Activated naive CD8-positive, alpha-beta T cell treated with anti-CD3 and anti-CD28 coated beads, Interleukin-2, amount 10 ng/mL, durations not matched to agents 7 days and 5 days (primary cell): ENCODE data around the gene SDC3. TPM values are rescaled to one million over a fixed set of nuclear protein-coding genes. Genes with fewer than 3 reads are reported as not detected.

Experiments
- ATAC-seq: fragments of 150-1000 bp; cut with Tn5 transposase; one replicate; pipeline ENCODE4 v1.10.0; 2021; ENCODE audit warnings: low read depth, moderate library complexity
- POLR2A ChIA-PET: fragments of 350-600 bp; sonication (Branson Sonifier 250); formaldehyde crosslinking; loops from one replicate; lab custom pipeline; 2021; ENCODE audit warnings: antibody characterized with exemption; lab: Charles Lee
- DNase-seq: peaks from one replicate; pipeline ENCODE4 v3.0.0; 2021
- H3K27ac Mint-ChIP-seq: one replicate; pipeline ENCODE4 v1.8.0; 2022; ENCODE audit warnings: mild to moderate bottlenecking, mixed read lengths
- H3K27me3 Mint-ChIP-seq: one replicate; pipeline ENCODE4 v1.8.0; 2022; ENCODE audit warnings: mild to moderate bottlenecking, moderate library complexity, mixed read lengths
- H3K36me3 Mint-ChIP-seq: one replicate; pipeline ENCODE4 v1.8.0; 2021; ENCODE audit warnings: mild to moderate bottlenecking, mixed read lengths
- H3K4me1 Mint-ChIP-seq: one replicate; pipeline ENCODE4 v1.8.0; 2021; ENCODE audit warnings: mixed read lengths
- H3K4me3 Mint-ChIP-seq: one replicate; pipeline ENCODE4 v1.8.0; 2022; ENCODE audit warnings: mild to moderate bottlenecking, moderate library complexity, mixed read lengths
- H3K9me3 Mint-ChIP-seq: one replicate; pipeline ENCODE4 v1.8.0; 2021; ENCODE audit warnings: mixed read lengths
- total RNA-seq, 2 experiments: library from RNA; stranded (reverse); gene quantifications; one replicate each; pipeline ENCODE4 v1.2.3, GENCODE V29; 2021

SDC3 gene
- total RNA-seq, 2 experiments from 2014 or later: 0.51 to 0.55 TPM

DNA sequence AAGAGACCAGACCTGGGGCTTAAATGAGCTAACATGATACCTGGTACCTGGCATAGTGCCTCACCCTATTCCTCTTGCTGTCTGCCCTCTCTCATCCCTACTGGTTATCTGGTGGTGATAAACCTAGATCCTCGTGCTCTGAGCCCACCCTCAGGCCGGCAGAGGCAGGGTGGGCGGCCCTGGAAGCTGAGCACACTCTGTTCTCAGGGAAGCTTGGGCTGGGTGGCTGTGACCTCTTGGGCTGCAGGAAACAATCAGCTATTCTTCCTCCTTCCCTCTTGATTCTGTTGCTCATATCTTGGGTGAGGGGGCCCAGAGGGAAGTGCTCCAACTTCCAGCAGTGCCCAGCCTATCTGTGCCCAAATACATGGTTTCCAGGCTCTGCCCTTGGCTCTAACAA, 42.0 kb downstream of the SDC3 start:
- Mint-ChIP-seq H3K4me3 (no peak overlapping the region), H3K4me1 (no peaks in the 10 kb centered on the region), H3K27me3 (peaks cover 39% of the 10 kb centered on the region), H3K9me3 (no peaks in the 10 kb centered on the region), H3K27ac (no peak overlapping the region), H3K36me3 (no peaks in the 10 kb centered on the region)
- POLR2A ChIA-PET: no interaction called here
- DNase-seq: no peak
- no peak for ATAC-seq

DNA sequence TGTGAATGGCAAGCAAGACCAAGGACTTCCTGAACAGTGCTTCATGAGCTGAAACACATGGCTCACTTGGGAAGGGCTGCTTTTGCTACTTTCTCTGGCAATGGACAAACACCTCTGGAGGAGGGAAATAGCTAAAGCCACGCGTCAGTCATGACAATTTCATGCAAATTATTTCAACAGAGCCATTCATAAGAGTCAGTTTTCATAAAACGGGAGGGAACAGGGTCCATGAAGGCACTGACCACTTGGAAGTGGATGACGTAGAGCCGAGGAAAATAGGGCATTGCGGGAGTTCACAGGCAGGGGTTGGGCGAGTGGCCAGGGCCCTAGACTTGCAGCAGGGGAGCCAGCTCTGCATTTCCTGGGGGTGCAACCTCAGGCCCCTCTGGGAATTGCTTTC, 43.9 kb downstream of the SDC3 start:
- Mint-ChIP-seq H3K4me1 (no peaks in the 10 kb centered on the region), H3K9me3 (no peaks in the 10 kb centered on the region), H3K4me3 (no peak overlapping the region), H3K27me3 (peaks cover 48% of the 10 kb centered on the region), H3K27ac (no peak overlapping the region), H3K36me3 (no peaks in the 10 kb centered on the region)
- DNase-seq (no peak), ATAC-seq (no peak)
- POLR2A ChIA-PET: no interaction called here

DNA sequence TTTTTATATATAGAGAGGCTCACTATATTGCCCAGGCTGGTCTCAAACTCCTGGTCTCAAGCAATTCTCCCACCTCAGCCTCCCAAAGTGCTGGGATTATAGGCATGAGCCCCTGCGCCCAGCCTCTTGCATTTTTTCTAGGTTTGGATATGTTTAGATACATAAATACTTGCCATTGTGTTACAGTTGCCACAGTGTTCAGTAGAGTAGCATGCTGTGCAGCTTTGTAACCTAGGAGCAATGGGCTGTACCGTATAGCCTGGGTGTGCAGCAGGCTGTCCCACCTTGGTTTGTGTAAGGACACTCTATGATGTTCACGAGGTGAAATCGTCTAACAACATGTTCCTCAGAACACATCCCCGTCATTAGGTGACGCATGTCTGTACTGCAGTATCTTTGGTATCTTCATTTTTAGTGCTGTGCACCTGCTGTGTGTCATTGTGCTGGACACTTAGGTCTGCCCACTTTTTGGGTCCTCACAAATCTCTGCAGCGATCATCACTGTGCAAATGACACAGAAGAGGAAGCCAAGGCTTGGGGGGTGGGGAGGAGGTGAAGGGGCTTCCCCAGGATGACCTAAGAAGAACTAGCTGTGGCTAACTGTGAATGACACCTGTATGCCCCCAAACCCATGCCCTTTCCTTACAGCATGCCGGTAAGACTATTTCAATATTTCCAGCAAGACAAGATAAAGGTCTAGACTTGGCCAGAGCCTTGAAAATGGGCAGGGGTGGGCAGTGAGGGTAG, 44.5 kb downstream of the SDC3 start:
- POLR2A ChIA-PET: no interaction called here
- Mint-ChIP-seq H3K9me3 (no peaks in the 10 kb centered on the region), H3K36me3 (no peaks in the 10 kb centered on the region), H3K27ac (no peak overlapping the region), H3K4me3 (no peak overlapping the region), H3K4me1 (peaks cover 1% of the 10 kb centered on the region), H3K27me3 (peaks cover 52% of the 10 kb centered on the region)
- ATAC-seq: no peak
- DNase-seq: no peak

DNA sequence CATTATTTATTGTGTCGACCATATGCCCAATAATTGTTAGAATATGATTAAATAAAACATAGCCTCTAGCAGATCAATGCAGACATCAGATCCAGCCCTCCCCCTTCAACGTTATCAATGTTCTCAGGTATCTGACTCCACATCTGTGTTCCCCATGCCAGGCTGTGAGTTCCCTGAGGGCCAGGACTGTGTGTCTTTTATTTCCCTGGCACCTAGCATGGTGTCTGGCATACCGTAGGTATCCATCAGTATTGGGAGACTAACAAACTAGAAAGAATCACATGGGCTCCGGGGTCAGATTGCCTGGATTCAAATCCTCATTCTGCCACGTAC, 48.3 kb downstream of the SDC3 start:
- POLR2A ChIA-PET: no interaction called here
- Mint-ChIP-seq H3K27me3 (peaks cover 50% of the 10 kb centered on the region), H3K27ac (no peak overlapping the region)

DNA sequence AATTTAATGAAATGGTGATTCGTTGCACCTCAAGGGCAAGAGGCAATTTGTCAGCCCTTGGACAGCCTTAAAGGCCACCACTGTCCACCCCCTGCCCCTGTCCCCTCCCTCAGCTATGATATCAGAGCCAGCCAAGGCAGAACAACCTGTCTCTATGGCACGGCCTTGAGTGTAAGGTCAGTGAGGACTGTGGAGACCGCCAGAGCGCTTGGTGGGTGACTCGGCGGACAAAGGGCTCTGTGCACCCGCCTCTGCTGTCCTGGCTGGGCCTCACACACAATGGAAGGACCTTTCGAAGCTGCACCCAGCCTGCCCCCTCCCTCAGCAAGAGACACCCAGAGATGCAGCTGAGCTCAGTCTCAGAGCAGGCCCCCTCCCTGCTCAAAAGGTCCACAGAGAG, 50.6 kb downstream of the SDC3 start:
- no peak for ATAC-seq
- H3K27ac Mint-ChIP-seq: no peak overlapping the region
- no peaks in the 10 kb centered on the region for H3K36me3 Mint-ChIP-seq
- POLR2A ChIA-PET: no interaction called here
- no peak for DNase-seq
- H3K9me3 Mint-ChIP-seq: no peaks in the 10 kb centered on the region
- no peak overlapping the region for H3K4me3 Mint-ChIP-seq
- peaks cover 3% of the 10 kb centered on the region for H3K4me1 Mint-ChIP-seq
- peaks cover 36% of the 10 kb centered on the region for H3K27me3 Mint-ChIP-seq

More for the DNA sequence above, 48.3 kb downstream of the SDC3 start:
- DNase-seq: no peak
- peaks cover 1% of the 10 kb centered on the region for H3K4me1 Mint-ChIP-seq
- no peaks in the 10 kb centered on the region for H3K9me3 Mint-ChIP-seq
- no peak overlapping the region for H3K4me3 Mint-ChIP-seq
- no peak for ATAC-seq
- no peaks in the 10 kb centered on the region for H3K36me3 Mint-ChIP-seq

DNA sequence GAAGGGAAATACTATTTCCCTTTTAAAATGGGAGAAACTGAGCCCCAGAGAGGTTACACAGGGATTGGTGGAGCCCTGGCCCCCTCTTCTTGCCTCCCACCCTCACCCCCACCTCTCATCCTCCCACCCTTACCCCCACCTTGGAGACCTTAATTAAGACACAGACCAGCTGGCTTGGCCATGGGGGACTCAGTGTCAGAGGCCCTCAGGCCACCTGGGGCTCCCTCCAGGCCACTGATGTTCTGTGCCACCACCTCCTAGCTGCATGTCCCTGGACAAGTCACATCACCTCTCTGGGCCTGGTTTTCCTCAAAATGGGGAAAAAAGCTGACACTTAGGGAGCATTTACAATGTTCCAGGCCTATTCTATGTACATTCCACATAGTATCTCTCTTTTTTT, 51.5 kb downstream of the SDC3 start:
- no peak for ATAC-seq
- H3K27ac Mint-ChIP-seq: no peak overlapping the region
- H3K9me3 Mint-ChIP-seq: no peaks in the 10 kb centered on the region

DNA sequence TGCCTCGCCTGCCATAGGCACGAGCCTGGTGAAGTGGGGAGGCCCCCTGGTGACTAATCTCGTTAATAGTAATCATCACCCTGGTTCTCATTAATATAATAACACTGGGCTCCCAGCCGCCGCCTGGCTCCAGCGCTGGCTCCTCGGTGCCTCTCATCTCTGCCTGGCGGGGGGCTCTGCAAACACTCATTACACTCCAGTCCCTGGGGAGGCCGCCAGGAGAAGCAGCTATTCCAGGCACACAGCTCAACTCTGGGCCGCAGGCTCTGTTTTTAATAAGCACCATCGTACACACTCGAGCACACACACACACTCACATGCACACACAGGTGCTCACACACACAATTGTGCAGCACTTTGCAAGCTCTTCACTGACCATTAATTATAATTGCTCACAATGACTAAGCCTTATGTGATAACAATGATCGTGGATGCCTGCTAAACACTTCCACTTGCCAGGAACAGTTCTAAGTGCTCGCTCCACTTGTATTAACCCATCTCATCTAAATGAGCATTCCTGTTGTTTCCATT, 52.2 kb downstream of the SDC3 start:
- no peaks in the 10 kb centered on the region for H3K9me3 Mint-ChIP-seq
- H3K27ac Mint-ChIP-seq: no peak overlapping the region
- H3K4me1 Mint-ChIP-seq: peaks cover 3% of the 10 kb centered on the region
- POLR2A ChIA-PET: no interaction called here
- ATAC-seq: no peak
- DNase-seq: no peak
- H3K27me3 Mint-ChIP-seq: peaks cover 37% of the 10 kb centered on the region
- H3K36me3 Mint-ChIP-seq: no peaks in the 10 kb centered on the region
- no peak overlapping the region for H3K4me3 Mint-ChIP-seq

More for the DNA sequence above, 51.5 kb downstream of the SDC3 start:
- H3K27me3 Mint-ChIP-seq: peaks cover 34% of the 10 kb centered on the region
- no peaks in the 10 kb centered on the region for H3K36me3 Mint-ChIP-seq
- peaks cover 3% of the 10 kb centered on the region for H3K4me1 Mint-ChIP-seq
- no peak for DNase-seq
- no peak overlapping the region for H3K4me3 Mint-ChIP-seq
- POLR2A ChIA-PET: no interaction called here

DNA sequence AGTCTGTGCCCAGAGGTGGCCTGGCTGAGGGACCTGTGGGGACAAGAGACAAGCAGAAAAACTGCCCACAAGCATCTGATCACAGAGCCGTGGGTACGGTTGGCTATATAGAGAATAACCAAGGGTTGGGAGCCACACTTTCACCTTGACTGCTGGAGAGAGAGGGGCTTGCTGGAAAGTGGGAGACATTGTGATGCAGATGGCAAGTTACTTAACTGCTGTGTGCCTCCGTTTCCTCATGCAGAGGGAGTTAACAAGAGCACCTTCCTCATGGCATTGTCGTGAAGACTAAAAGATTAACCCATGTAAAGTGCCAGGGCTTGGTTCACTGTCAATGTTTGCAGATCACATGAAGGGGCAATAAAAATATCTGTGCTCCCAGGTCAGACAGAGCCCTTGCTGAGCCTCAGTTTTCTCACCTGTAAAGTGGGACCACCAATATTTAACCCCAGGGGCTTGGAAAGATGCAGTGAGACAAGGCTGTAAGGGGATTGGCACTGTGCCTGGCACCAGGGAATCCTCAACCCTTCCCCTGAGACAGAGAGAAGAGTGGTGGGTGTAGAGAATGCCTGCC, 52.8 kb downstream of the SDC3 start:
- H3K4me1 Mint-ChIP-seq: peaks cover 3% of the 10 kb centered on the region
- POLR2A ChIA-PET: no interaction called here
- no peak overlapping the region for H3K27ac Mint-ChIP-seq
- ATAC-seq (no peak), DNase-seq (no peak)
- H3K4me3 Mint-ChIP-seq: no peak overlapping the region
- no peaks in the 10 kb centered on the region for H3K9me3 Mint-ChIP-seq
- no peaks in the 10 kb centered on the region for H3K36me3 Mint-ChIP-seq
- H3K27me3 Mint-ChIP-seq: peaks cover 31% of the 10 kb centered on the region

DNA sequence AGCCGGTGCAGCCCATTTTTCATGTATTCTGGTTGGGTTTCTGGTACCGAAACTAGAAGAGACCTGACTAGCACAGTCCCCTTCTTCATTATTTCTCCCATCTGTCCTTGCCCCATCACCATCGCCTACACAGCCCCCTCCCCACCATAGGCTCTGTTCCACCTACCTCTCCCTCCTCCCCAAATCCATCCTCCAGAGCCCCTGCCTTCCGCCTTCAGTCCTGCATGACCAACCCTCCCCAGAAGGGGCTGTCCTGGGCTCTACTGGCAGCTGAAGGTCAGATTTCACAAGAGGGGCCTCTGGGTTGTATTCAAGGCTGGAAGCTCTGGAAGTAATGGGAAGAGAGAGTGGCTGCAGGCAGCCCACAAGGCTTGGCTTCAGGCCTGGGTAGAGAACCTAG, 55.2 kb downstream of the SDC3 start:
- Mint-ChIP-seq H3K36me3 (no peaks in the 10 kb centered on the region), H3K27me3 (peaks cover 36% of the 10 kb centered on the region), H3K27ac (no peak overlapping the region), H3K9me3 (no peaks in the 10 kb centered on the region), H3K4me1 (peaks cover 1% of the 10 kb centered on the region), H3K4me3 (no peak overlapping the region)
- ATAC-seq (no peak), DNase-seq (no peak)
- POLR2A ChIA-PET: no interaction called here

DNA sequence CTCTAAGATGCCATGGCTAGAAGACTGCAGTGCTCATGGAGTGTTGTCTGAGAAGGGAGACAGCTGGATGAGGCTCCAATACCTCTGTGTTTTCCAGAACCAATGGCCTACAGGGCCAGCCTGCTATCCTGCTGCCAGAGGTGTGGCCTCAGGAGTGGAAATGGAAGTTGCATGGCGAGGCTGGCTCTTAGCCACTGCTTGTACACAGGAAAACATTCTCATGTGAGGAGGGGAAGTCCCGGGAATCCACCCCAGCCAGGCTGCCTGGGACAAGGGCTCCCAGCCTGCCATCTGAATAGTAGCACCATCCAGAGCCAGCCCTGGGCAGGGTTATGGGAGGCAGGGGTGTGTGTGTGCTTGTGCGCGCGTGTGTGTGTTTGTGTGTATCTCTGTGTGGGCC, 56.5 kb downstream of the SDC3 start:
- DNase-seq: no peak
- Mint-ChIP-seq H3K36me3 (no peaks in the 10 kb centered on the region), H3K4me1 (peaks cover 1% of the 10 kb centered on the region), H3K27ac (no peak overlapping the region), H3K9me3 (no peaks in the 10 kb centered on the region), H3K27me3 (peaks cover 41% of the 10 kb centered on the region), H3K4me3 (no peak overlapping the region)
- no peak for ATAC-seq
- POLR2A ChIA-PET: interaction anchor here (0.7 kb wide), 1 partner anchor 33 kb away, joined by 4 read pairs; no protein-coding TSS in a partner anchor

DNA sequence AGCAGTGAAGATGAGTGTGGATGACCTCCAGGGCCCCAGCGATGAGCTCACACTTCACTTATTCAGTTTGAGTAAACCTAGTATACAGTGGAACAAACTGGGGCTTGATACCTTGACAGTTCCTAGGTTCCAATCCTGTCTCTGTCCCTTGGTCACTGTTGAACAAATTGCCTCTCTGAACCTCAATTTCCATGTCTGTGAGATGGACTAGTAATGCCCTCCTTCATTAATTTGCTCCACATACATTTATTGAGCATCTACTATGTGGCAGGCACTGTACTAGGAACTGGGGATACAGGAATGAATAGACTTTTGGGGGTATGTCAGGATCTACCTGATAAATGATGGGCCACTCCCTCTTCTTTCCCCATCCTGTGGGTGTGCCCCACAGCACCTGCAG, 57.3 kb downstream of the SDC3 start:
- Mint-ChIP-seq H3K36me3 (no peaks in the 10 kb centered on the region), H3K27ac (no peak overlapping the region), H3K4me3 (no peak overlapping the region), H3K9me3 (no peaks in the 10 kb centered on the region), H3K27me3 (peaks cover 43% of the 10 kb centered on the region), H3K4me1 (peaks cover 1% of the 10 kb centered on the region)
- ATAC-seq: no peak
- POLR2A ChIA-PET: interaction anchor here (0.7 kb wide), 1 partner anchor 33 kb away, joined by 4 read pairs; no protein-coding TSS in a partner anchor
- DNase-seq: no peak

DNA sequence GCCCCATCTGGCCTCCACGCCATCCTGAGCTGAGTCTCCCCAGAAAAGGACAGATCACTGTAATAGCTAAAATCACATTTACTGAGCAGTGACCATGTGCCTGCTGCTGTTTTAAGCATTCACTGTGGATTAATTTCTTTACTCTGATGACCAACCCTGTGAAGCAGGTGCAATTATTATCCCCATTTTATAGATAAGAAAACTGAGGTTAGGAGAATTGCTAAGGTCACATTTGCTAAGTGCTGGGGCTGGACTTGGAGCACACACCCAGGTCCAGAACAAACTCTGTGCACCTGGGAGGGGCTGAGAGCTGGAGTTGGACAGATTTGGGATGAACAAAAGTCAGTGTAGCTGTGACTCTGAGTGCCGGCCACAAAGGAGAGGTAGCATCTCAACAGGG, 58.0 kb downstream of the SDC3 start:
- Mint-ChIP-seq H3K4me3 (no peak overlapping the region), H3K27ac (no peak overlapping the region), H3K27me3 (peaks cover 44% of the 10 kb centered on the region), H3K9me3 (no peaks in the 10 kb centered on the region), H3K36me3 (no peaks in the 10 kb centered on the region), H3K4me1 (peaks cover 1% of the 10 kb centered on the region)
- DNase-seq (no peak), ATAC-seq (no peak)
- POLR2A ChIA-PET: no interaction called here

DNA sequence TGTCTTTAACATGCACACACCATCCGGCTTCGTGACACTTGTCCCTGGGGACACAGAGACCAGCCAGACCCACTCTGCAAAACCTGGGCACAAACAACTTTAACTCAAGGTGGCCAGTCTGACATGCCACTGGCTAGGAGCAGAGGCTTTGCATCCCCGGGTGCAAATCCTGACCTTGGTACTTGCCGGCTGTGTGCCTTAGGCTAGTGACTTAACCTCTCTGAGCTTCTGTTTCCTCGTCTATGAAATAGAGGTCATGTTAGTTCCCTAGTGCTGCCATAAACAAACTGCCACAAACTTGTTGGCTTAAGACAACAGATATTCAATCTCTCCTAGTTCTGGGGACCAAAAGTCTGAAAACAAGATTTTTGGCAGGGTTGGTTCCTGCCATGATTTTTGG, 60.4 kb downstream of the SDC3 start:
- no peak overlapping the region for H3K4me3 Mint-ChIP-seq
- H3K27me3 Mint-ChIP-seq: peaks cover 54% of the 10 kb centered on the region
- no peak overlapping the region for H3K27ac Mint-ChIP-seq
- H3K4me1 Mint-ChIP-seq: no peaks in the 10 kb centered on the region
- DNase-seq: no peak
- H3K36me3 Mint-ChIP-seq: no peaks in the 10 kb centered on the region
- no peaks in the 10 kb centered on the region for H3K9me3 Mint-ChIP-seq
- POLR2A ChIA-PET: no interaction called here
- ATAC-seq: no peak

DNA sequence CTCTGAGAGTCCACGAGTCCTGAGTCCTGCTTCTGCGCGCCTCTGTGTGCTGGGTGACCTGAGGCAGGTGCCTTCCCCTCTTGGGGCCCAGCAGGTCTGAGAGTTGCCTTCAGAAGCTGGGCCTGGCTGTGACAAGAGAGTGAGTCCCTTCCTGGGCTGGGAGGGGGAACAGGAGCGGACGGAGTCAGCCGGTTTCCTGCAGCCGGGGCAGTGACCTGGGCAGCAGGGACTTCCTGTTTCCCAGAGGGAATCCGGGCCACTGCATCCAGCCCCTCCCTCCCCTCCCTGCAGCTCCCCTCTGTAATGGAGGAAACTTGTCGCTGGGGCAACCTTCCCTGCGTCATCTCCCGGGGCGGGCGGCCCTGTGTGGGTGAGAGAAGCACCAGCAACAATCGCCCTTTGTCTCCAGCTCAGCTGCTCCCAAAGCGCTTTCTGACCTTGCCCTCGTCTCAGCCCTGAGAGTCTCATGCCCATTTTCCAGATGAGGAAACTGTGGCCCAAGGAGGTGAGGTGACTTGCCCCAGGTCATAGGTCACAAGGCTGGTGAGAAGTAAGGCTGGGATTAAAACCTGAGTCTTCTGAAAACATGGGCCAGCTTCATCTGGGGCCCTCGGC, 61.1 kb downstream of the SDC3 start:
- no peaks in the 10 kb centered on the region for H3K9me3 Mint-ChIP-seq
- H3K27ac Mint-ChIP-seq: no peak overlapping the region
- ATAC-seq: no peak
- H3K4me3 Mint-ChIP-seq: no peak overlapping the region
- no peak for DNase-seq
- POLR2A ChIA-PET: no interaction called here
- H3K4me1 Mint-ChIP-seq: no peaks in the 10 kb centered on the region
- peaks cover 60% of the 10 kb centered on the region for H3K27me3 Mint-ChIP-seq
- no peaks in the 10 kb centered on the region for H3K36me3 Mint-ChIP-seq
